HG03342 (cell line): ENCODE measurements around the gene ADCY6.
A peak's percentile ranks its signal among the peaks of the same experiment; 100 is the strongest.
"Not testable (repeated sequence)": the region's sequence is repeated elsewhere in the genome, so short reads cannot be mapped to it uniquely, and the experiment has no call there.

Experiments
- ATAC-seq: cut with Tn5 transposase; IDR thresholded peaks from one replicate; pipeline ENCODE4 v1.9.1; 2021; ENCODE audit warnings: mild to moderate bottlenecking, moderate library complexity; ENCODE audit not compliant: unreplicated experiment

Gene ADCY6

GRCh38 chr12:48764521-48764920 lies 24.4 kb downstream of the ADCY6 start:
- no peak for ATAC-seq

GRCh38 chr12:48758737-48759136 lies 30.2 kb downstream of the ADCY6 start:
- ATAC-seq, result no peak

- no peak for ATAC-seq
Observed at GRCh38 chr12:48758186-48758585, 30.7 kb downstream of the ADCY6 start.

GRCh38 chr12:48750769-48751356 lies 38.0 kb downstream of the ADCY6 start:
- ATAC-seq, result no peak

GRCh38 chr12:48750215-48750614 lies 38.7 kb downstream of the ADCY6 start:
- no peak for ATAC-seq

- ATAC-seq, result no peak
Observed at GRCh38 chr12:48744251-48745008, 44.5 kb downstream of the ADCY6 start.

- no peak for ATAC-seq
Observed at GRCh38 chr12:48739618-48740269, 49.1 kb downstream of the ADCY6 start.

- ATAC-seq, result no peak
Observed at GRCh38 chr12:48736456-48736855, 52.4 kb downstream of the ADCY6 start.

GRCh38 chr12:48728807-48729206 lies 60.1 kb downstream of the ADCY6 start:
- ATAC-seq, result no peak

- ATAC-seq, result not testable (repeated sequence)
Observed at GRCh38 chr12:48720737-48721136, 68.2 kb downstream of the ADCY6 start.

GRCh38 chr12:48720171-48720570 lies 68.7 kb downstream of the ADCY6 start:
- not testable (repeated sequence) for ATAC-seq

GRCh38 chr12:48719002-48719401 lies 69.9 kb downstream of the ADCY6 start:
- not testable (repeated sequence) for ATAC-seq

GRCh38 chr12:48717252-48717695 lies 71.6 kb downstream of the ADCY6 start:
- no peak for ATAC-seq

- peak; percentile 98 for ATAC-seq
Observed at GRCh38 chr12:48716493-48717251, 72.2 kb downstream of the ADCY6 start, which contains the start of gene CCNT1. CCNT1 (minus strand) TSS chr12:48716707; CDS start chr12:48716675, 32 bp downstream.
